Neural progenitor cell (in vitro differentiated cells): Measurements from ENCODE around the gene SNTG2.

ENCODE experiments used
- EZH2 ChIP-seq: fragments of 200-600 bp; sonication (generic); IDR thresholded peaks from 2 replicates; pipeline ENCODE4 v1.6.1; 2017; ENCODE audit warnings: antibody characterized with exemption, mild to moderate bottlenecking, moderate library complexity
- EZH2phosphoT487 ChIP-seq: fragments of 200-600 bp; sonication (generic); IDR thresholded peaks from 2 replicates; pipeline ENCODE4 v1.6.1; 2017; ENCODE audit warnings: antibody characterized with exemption
- TF ChIP-seq, protein P1 (sequence below): fragments of 200-600 bp; sonication (generic); IDR thresholded peaks from 2 replicates; pipeline ENCODE4 v1.5.1; 2017; ENCODE audit warnings: antibody characterized with exemption, mild to moderate bottlenecking

DNA sequence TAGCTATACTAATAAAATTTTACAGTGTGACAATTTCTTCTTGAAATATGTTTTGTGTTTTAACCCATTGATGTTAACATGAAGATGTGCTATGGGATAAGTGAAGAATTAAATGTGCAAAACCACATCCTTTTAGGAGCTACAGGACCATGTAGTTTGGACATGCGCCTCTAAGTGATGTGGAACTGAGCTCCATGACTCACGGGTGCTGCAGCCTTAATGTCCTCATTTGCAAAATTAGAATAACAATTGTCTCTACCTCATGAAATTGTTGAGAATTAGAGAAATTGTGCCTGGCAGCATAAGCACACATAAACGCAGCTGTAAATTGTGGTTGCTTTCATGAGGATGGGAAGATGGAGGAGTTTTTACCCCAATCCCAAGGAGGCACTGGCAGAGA lies 431.0 kb downstream of the SNTG2 start:
- TF ChIP-seq, protein P1, sequence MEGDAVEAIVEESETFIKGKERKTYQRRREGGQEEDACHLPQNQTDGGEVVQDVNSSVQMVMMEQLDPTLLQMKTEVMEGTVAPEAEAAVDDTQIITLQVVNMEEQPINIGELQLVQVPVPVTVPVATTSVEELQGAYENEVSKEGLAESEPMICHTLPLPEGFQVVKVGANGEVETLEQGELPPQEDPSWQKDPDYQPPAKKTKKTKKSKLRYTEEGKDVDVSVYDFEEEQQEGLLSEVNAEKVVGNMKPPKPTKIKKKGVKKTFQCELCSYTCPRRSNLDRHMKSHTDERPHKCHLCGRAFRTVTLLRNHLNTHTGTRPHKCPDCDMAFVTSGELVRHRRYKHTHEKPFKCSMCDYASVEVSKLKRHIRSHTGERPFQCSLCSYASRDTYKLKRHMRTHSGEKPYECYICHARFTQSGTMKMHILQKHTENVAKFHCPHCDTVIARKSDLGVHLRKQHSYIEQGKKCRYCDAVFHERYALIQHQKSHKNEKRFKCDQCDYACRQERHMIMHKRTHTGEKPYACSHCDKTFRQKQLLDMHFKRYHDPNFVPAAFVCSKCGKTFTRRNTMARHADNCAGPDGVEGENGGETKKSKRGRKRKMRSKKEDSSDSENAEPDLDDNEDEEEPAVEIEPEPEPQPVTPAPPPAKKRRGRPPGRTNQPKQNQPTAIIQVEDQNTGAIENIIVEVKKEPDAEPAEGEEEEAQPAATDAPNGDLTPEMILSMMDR: no peak
- no peak for TF ChIP-seq EZH2phosphoT487
- no peak for TF ChIP-seq EZH2
